ENCODE results near the gene SIRT6. TPM values are rescaled to one million over a fixed set of nuclear protein-coding genes. Genes with fewer than 3 reads are reported as not detected.

SIRT6 gene
- total and polyA plus RNA-seq, 10 of the 15 experiments (the other 5 are each of a cell fraction or from before 2014, with no cell fraction given) = 1.3 to 49.6 (median 24.2) TPM

- ChIA-PET POLR2A (no interaction called here), RAD21 (ENCODE audit: unreplicated experiment) (interaction anchor here (2.1 to 2.4 kb wide), 2 partner anchors 29 to 153 kb away, joined by 13 to 15 read pairs; partner anchors contain the start of gene EEF2), SMC1A (ENCODE audit: uncharacterized antibody, unreplicated experiment) (interaction anchor here (1.2 to 1.8 kb wide), 2 partner anchors 29 to 153 kb away, joined by 4 to 9 read pairs; partner anchors contain the start of gene EEF2), CTCF (interaction anchor here (1.2 to 5.5 kb wide), 6 partner anchors 13 to 153 kb away, joined by 5 to 66 read pairs (median 27); partner anchors contain the start of gene EEF2)
- no peaks in the 10 kb centered on the region for H4K20me1 ChIP-seq (ENCODE audit: control insufficient read depth, insufficient read depth)
- no peak for DNase-seq (ENCODE audit: low read depth, low spot score)
- H3K9ac ChIP-seq (ENCODE audit: control insufficient read depth, insufficient read depth, low read length) = no peak overlapping the region
- intact Hi-C loops (cut with micrococcal nuclease; ENCODE audit: unreplicated experiment) = no loop called here
- no peaks in the 10 kb centered on the region for H3K27me3 ChIP-seq (replicated peaks in 1 of 2; ENCODE audit: control insufficient read depth in 2 of 2, insufficient read depth in 2 of 2, low read length in 1 of 2)
- no peak overlapping the region for H2AFZ ChIP-seq (ENCODE audit: control insufficient read depth, low read depth, low read length)
- TF ChIP-seq EP300 (IDR thresholded peaks at IDR 0.05; ENCODE audit: borderline replicate concordance in 1 of 2, control insufficient read depth in 1 of 2, low read depth in 2 of 2, low read length in 2 of 2) = no peak
- no peak for TF ChIP-seq JUND (IDR thresholded peaks at IDR 0.05; ENCODE audit: low read depth, low read length)
- TF ChIP-seq MEF2B (IDR thresholded peaks at IDR 0.05; ENCODE audit: partially characterized antibody, poor library complexity, severe bottlenecking) = no peak
- TF ChIP-seq NFIC (IDR thresholded peaks at IDR 0.05; ENCODE audit: low read depth, low read length) = no peak
- no peak for TF ChIP-seq ETV6 (conservative IDR thresholded peaks at IDR 0.05 in 1 of 2, IDR thresholded peaks at IDR 0.05 in 1 of 2; ENCODE audit: borderline replicate concordance in 1 of 2, low read depth in 1 of 2)
- no peak for TF ChIP-seq CHD4 (IDR thresholded peaks at IDR 0.05)
- no peak for TF ChIP-seq SRF (IDR thresholded peaks at IDR 0.05; ENCODE audit: low read depth in 2 of 2, low read length in 2 of 2)
- no peak for TF ChIP-seq MTA2 (IDR thresholded peaks at IDR 0.05; ENCODE audit: low read depth)
- no peak for TF ChIP-seq BRCA1 (IDR thresholded peaks at IDR 0.05; ENCODE audit: low read depth, low read length)
- no peak for TF ChIP-seq NBN (IDR thresholded peaks at IDR 0.05)
- TF ChIP-seq SMAD1 (IDR thresholded peaks at IDR 0.05; ENCODE audit: low read depth, partially characterized antibody) = no peak
- TF ChIP-seq NR2F1 (conservative IDR thresholded peaks at IDR 0.05) = no peak
- no peak for TF ChIP-seq SUPT20H (IDR thresholded peaks at IDR 0.05; ENCODE audit: borderline replicate concordance, control insufficient read depth, low read depth, low read length)
- no peak for TF ChIP-seq PML (IDR thresholded peaks at IDR 0.05; ENCODE audit: low read length)
- no peak overlapping the region for H3K4me2 ChIP-seq (ENCODE audit: control insufficient read depth, insufficient read depth)
- no peak for ATAC-seq
- H3K4me3 ChIP-seq = no peak overlapping the region
- 42% methylated on average over 5 of the region's 5 CpGs for WGBS (ENCODE audit: insufficient coverage, insufficient replicate concordance, low lambda C conversion rate, missing lambda C conversion rate)
- in situ Hi-C loops (cut with MboI) = no loop called here
- H3K27ac ChIP-seq (ENCODE audit: control insufficient read depth, insufficient read depth) = no peak overlapping the region
- H3K4me1 ChIP-seq (ENCODE audit: control insufficient read depth, insufficient read depth, low read length) = peaks cover 4% of the 10 kb centered on the region; the same call in 1 of the 2 replicates
- no TSS peak for BruUV-seq (replicated peaks)
- no peaks in the 10 kb centered on the region for H3K9me3 ChIP-seq (replicated peaks; ENCODE audit: control insufficient read depth, insufficient read depth, low read length)
- no peaks in the 10 kb centered on the region for H3K36me3 ChIP-seq (ENCODE audit: control insufficient read depth in 2 of 2, insufficient read depth in 2 of 2, low read length in 1 of 2)
- H3K79me2 ChIP-seq (ENCODE audit: control insufficient read depth, insufficient read depth, low read length) = no peaks in the 10 kb centered on the region
- FAIRE-seq = no peak
These were observed 43.9 kb downstream of the SIRT6 start for GRCh38 chr19:4138445-4138844.
